HepG2 (cell line): Measurements from ENCODE around the gene FBXW2. TPM values are rescaled to one million over a fixed set of nuclear protein-coding genes. Genes with fewer than 3 reads are reported as not detected.

Experiments
- ATAC-seq: fragments of 200-7000 bp; cut with Tn5 transposase; 3 replicates; pipeline ENCODE4 v1.9.1; 2020; ENCODE audit warnings: mild to moderate bottlenecking, moderate library complexity
- BruUV-seq: library from RNA; stranded (reverse); fragments of 400-500 nt; replicated peaks from 2 replicates; lab custom pipeline; 2021; lab: Mats Ljungman, UMichigan
- CTCF ChIA-PET: fragments of 300-600 bp; formaldehyde crosslinking; extraction: SDS; loops from one replicate; lab custom pipeline; 2021; ENCODE audit warnings: low total read pairs, inconsistent platforms, low intra/inter-chr PET ratio; lab: Yijun Ruan, JAX
- POLR2A ChIA-PET: fragments of 350-600 bp; sonication (Branson Sonifier 250); formaldehyde crosslinking; loops from one replicate; lab custom pipeline; 2020; ENCODE audit warnings: antibody characterized with exemption, inconsistent platforms; lab: Yijun Ruan, JAX
- DNase-seq: peaks from one replicate; pipeline ENCODE4 v3.0.0-alpha.2; 2015; ENCODE audit warnings: low spot score
- FAIRE-seq: peaks from 3 replicates; lab custom pipeline; 2011; peaks lifted over from hg19 to GRCh38; lab: Jason Lieb, UNC
- H2AFZ ChIP-seq: one replicate; pipeline ENCODE4 v1.6.1; 2011; ENCODE audit warnings: low read length, inconsistent platforms
- H3K27ac ChIP-seq: fragments of 300-600 bp; 3 replicates; pipeline ENCODE4 v1.8.0; 2011; ENCODE audit warnings: mixed run types, mild to moderate bottlenecking, mixed read lengths, low read length, inconsistent platforms; ENCODE audit not compliant: insufficient read depth; ENCODE audit errors: extremely low read length
- H3K27me3 ChIP-seq, 2 experiments: fragments of 200-600 bp in 1 of 2; 2 replicates in 1 of 2; 3 replicates in 1 of 2; pipeline versions ENCODE4 v1.6.0 to v1.8.0; 2011; ENCODE audit warnings: low read length in 2 of 2, mild to moderate bottlenecking in 2 of 2, moderate library complexity in 2 of 2, inconsistent platforms in 1 of 2; ENCODE audit not compliant: insufficient read depth in 2 of 2, control insufficient read depth in 1 of 2
- H3K36me3 ChIP-seq, 2 experiments: fragments of 200-600 bp in 1 of 2; replicated peaks in 1 of 2; 2 replicates in 1 of 2; 3 replicates in 1 of 2; pipeline versions ENCODE4 v1.5.1 to v1.8.0; 2011; ENCODE audit warnings: low read length in 2 of 2, inconsistent platforms in 1 of 2; ENCODE audit not compliant: insufficient read depth in 2 of 2, control insufficient read depth in 1 of 2
- H3K4me1 ChIP-seq: 2 replicates; pipeline ENCODE4 v1.5.1; 2012; ENCODE audit warnings: low read length, inconsistent platforms; ENCODE audit not compliant: insufficient read depth
- H3K4me2 ChIP-seq: 2 replicates; pipeline ENCODE4 v1.6.0; 2011; ENCODE audit warnings: low read depth, low read length, inconsistent platforms
- H3K4me3 ChIP-seq, 3 experiments: fragments of 200-600 bp in 1 of 3; sonication (generic), shearing (Covaris generic) in 1 of 3; replicated peaks in 1 of 3; 2 replicates each; pipeline ENCODE4 v1.5.1; 2011 to 2016; ENCODE audit warnings: low read length in 3 of 3, inconsistent platforms in 2 of 3, low read depth in 2 of 3, mild to moderate bottlenecking in 2 of 3, control low read depth in 1 of 3, mixed read lengths in 1 of 3; ENCODE audit not compliant: insufficient read depth in 1 of 3
- H3K79me2 ChIP-seq: one replicate; pipeline ENCODE4 v1.6.1; 2011; ENCODE audit warnings: low read length, inconsistent platforms; ENCODE audit not compliant: insufficient read depth
- H3K9ac ChIP-seq: 2 replicates; pipeline ENCODE4 v1.6.0; 2011; ENCODE audit warnings: mild to moderate bottlenecking, low read depth, low read length, inconsistent platforms; ENCODE audit not compliant: insufficient read depth
- H3K9me3 ChIP-seq: 2 replicates; pipeline ENCODE4 v1.5.1; 2012; ENCODE audit warnings: mild to moderate bottlenecking, low read length
- H4K20me1 ChIP-seq: 2 replicates; pipeline ENCODE4 v1.6.0; 2011; ENCODE audit warnings: inconsistent platforms, mild to moderate bottlenecking, low read length, moderate library complexity; ENCODE audit not compliant: insufficient read depth
- HDAC1 ChIP-seq: sonication (generic); formaldehyde crosslinking; IDR thresholded peaks from 2 replicates; pipeline ENCODE4 v1.5.1; 2020; ENCODE audit warnings: mild to moderate bottlenecking, missing genetic modification reagents
- HMG20B ChIP-seq: conservative IDR thresholded peaks from 2 replicates; pipeline ENCODE4 v1.6.1; 2016; ENCODE audit warnings: missing genetic modification reagents, missing compliant biosample characterization
- HNRNPL ChIP-seq: fragments of 200-400 bp; formaldehyde crosslinking; IDR thresholded peaks from 2 replicates; pipeline ENCODE4 v1.6.1; 2017; ENCODE audit warnings: mild to moderate bottlenecking, low read depth, low read length
- NONO ChIP-seq, 2 experiments: fragments of 450-650 bp in 1 of 2; sonication (generic) in 1 of 2; formaldehyde crosslinking in 1 of 2; IDR thresholded peaks in 1 of 2; conservative IDR thresholded peaks in 1 of 2; 2 replicates each; pipeline versions ENCODE4 v1.6.1 to v1.8.0; 2017 to 2022; ENCODE audit warnings: mild to moderate bottlenecking in 1 of 2, missing genetic modification reagents in 1 of 2, moderate library complexity in 1 of 2
- SMC3 ChIP-seq: IDR thresholded peaks from 2 replicates; pipeline ENCODE4 v1.6.1; 2011; ENCODE audit warnings: low read length, improper control_type of control experiment
- ZMYM4 ChIP-seq: sonication (generic); formaldehyde crosslinking; IDR thresholded peaks from 2 replicates; pipeline ENCODE4 v1.8.1; 2023; ENCODE audit warnings: mild to moderate bottlenecking, missing genetic modification reagents
- ZNF644 ChIP-seq: IDR thresholded peaks from 2 replicates; pipeline ENCODE4 v1.6.1; 2016; ENCODE audit warnings: low read depth
- WGBS: methylation state at CpG from one replicate; pipeline ENCODE4 v1.1.6; 2017; ENCODE audit warnings: low lambda C conversion rate; 5-methylcytosine and 5-hydroxymethylcytosine counted together
- in situ Hi-C: cut with HindIII; loops from 2 replicates; pipeline ENCODE4 v1.10.0; 2017; ENCODE audit warnings: low pct_unique_long_range_greater_than_20kb; ENCODE audit not compliant: extremely low pct_ligation_motif_present
- intact Hi-C: fragments of 100-400 bp; cut with micrococcal nuclease; formaldehyde crosslinking; loops from one replicate; pipeline ENCODE4 v1.10.0; 2022; ENCODE audit not compliant: unreplicated experiment
- polyA plus RNA-seq, 8 experiments: library from polyadenylated mRNA; depleted of rRNA in 3 of 8; stranded (reverse) in 7 of 8; unstranded in 1 of 8; fragments of >200 nt; fragmentation: Illumina TruSeq in 4 of 8; extraction: Trizol in 4 of 8; gene quantifications; 2 replicates each; pipeline versions ENCODE4 v1.2.1 to v1.2.3, GENCODE V29; 2011 to 2016; ENCODE audit warnings: low read depth in 4 of 8, missing spikeins in 1 of 8, mixed read lengths in 1 of 8; ENCODE audit not compliant: insufficient read depth in 1 of 8
- total RNA-seq, 5 experiments: library from RNA; depleted of rRNA; stranded (reverse); fragments of >200 nt; fragmentation: Illumina TruSeq; extraction: Trizol; gene quantifications; 2 replicates each; pipeline ENCODE4 v1.2.3, GENCODE V29; 2016; ENCODE audit warnings: low read depth in 1 of 5
- TF ChIP-seq, protein P1 (sequence below): sonication (generic); formaldehyde crosslinking; IDR thresholded peaks from 2 replicates; pipeline ENCODE4 v1.5.0; 2020; ENCODE audit warnings: mild to moderate bottlenecking, missing genetic modification reagents, moderate library complexity

FBXW2 gene
- total and polyA plus RNA-seq, 2 of the 13 experiments (the other 11 are each of a cell fraction or from before 2014, with no cell fraction given): 35.4 to 43.1 TPM

DNA sequence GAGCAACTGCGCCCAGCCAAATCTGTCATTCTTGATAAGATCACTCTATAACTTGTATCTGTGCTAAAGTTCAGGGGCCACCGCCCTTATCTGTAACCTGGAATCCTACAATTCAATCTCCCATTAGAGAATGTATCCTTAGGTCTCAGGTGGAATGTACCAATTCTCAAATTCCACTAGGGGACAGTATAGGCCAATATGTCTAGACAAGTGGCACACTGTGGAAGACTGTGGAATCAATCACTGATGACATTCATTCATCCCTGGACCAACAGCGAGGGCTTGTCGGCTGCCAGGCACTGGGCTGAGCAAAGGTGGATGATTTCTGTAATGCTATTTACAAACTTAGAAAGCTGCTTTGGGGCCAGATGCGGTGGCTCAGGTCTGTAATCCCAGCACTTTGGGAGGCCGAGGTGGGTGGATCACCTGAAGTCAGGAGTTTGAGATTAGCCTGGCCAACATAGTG, 50.2 kb downstream of the FBXW2 start (continued):
- 0 out of 2 replicates have a peak, but pooled peaks have one; percentile 32 for TF ChIP-seq ZNF644 (CRISPR knock-in tag)
- no peak for TF ChIP-seq HMG20B (CRISPR knock-in tag)
- TF ChIP-seq NONO (IDR thresholded peaks at IDR 0.05): no peak
- TF ChIP-seq NONO (CRISPR knock-in tag; conservative IDR thresholded peaks at IDR 0.05): no peak
- peak; percentile 21; the same call in 1 of the 2 replicates for TF ChIP-seq ZMYM4
- TF ChIP-seq SMC3: peak; percentile 84
- TF ChIP-seq, protein P1, sequence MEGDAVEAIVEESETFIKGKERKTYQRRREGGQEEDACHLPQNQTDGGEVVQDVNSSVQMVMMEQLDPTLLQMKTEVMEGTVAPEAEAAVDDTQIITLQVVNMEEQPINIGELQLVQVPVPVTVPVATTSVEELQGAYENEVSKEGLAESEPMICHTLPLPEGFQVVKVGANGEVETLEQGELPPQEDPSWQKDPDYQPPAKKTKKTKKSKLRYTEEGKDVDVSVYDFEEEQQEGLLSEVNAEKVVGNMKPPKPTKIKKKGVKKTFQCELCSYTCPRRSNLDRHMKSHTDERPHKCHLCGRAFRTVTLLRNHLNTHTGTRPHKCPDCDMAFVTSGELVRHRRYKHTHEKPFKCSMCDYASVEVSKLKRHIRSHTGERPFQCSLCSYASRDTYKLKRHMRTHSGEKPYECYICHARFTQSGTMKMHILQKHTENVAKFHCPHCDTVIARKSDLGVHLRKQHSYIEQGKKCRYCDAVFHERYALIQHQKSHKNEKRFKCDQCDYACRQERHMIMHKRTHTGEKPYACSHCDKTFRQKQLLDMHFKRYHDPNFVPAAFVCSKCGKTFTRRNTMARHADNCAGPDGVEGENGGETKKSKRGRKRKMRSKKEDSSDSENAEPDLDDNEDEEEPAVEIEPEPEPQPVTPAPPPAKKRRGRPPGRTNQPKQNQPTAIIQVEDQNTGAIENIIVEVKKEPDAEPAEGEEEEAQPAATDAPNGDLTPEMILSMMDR: peak; percentile 86
- TF ChIP-seq HDAC1 (CRISPR knock-in tag): no peak
- TF ChIP-seq, all 625 proteins: peak for 12

DNA sequence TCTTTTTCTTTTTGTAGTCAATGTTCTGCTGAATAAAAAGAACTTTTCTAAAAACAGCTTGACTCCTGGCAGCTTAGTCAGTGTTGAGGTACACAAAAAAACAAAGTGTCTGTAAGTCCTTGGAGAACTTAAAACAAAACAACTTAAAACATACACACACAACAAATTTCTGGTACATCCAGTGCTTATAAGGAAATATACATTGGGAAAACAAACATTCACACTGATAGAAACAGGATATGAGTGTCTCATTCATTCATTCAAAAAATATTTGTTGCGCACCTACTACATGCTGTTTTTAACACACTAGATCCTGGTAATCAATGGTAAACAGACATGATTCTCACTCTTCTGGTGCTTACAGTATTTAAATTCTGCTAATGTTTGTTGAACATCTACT, 51.5 kb downstream of the FBXW2 start:
- DNase-seq (no peak), FAIRE-seq (no peak), ATAC-seq (no peak)
- no peak overlapping the region for H2AFZ ChIP-seq
- H3K4me1 ChIP-seq: peaks cover 7% of the 10 kb centered on the region
- H3K4me3 ChIP-seq: no peak overlapping the region
- no peaks in the 10 kb centered on the region for H4K20me1 ChIP-seq
- ChIA-PET CTCF (no interaction called here), POLR2A (no interaction called here)
- no peaks in the 10 kb centered on the region for H3K79me2 ChIP-seq
- H3K27ac ChIP-seq: no peak overlapping the region
- BruUV-seq: no TSS peak
- no peak overlapping the region for H3K4me2 ChIP-seq
- TF ChIP-seq HNRNPL (no peak), SMC3 (no peak)
- H3K9ac ChIP-seq: no peak overlapping the region
- 96% methylated on average over 1 of the region's 1 CpG for WGBS
- intact Hi-C loops (loop anchor here (5.0 kb wide), 1 partner anchor 196 kb away; no protein-coding TSS in a partner anchor), in situ Hi-C loops (no loop called here)
- H3K36me3 ChIP-seq: no peaks in the 10 kb centered on the region
- H3K9me3 ChIP-seq: no peaks in the 10 kb centered on the region
- H3K27me3 ChIP-seq: no peaks in the 10 kb centered on the region
